ENCODE data around the gene NDC1. TPM values are rescaled to one million over a fixed set of nuclear protein-coding genes. Genes with fewer than 3 reads are reported as not detected.

NDC1 gene
- polyA plus RNA-seq, 1 donor (not counting 4 experiments of a cell fraction or from before 2014, with no cell fraction given): 36.1 TPM

DNA sequence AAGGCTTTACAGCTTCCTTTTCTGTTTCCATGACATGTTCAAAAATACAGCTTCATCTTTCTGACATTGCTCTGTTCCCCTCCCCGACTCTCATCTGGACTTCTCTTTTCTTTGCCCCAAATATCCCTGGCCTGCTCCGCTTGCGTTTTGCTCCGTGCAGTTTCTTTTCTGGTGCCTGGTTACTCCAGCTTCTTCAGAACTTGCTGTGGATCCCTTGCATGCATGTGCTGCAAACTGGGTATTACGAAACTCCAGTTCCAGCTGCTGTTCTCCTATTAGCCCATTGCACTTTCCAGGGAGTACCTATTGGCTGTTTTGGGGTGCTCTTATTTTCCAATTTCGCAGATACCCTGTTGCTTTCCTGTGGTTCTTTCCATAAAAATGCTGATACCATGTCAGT lies 9.9 kb upstream of the NDC1 start:
- H3K36me3 ChIP-seq (ENCODE audit: control insufficient read depth in 2 of 2, extremely low read depth in 1 of 2, insufficient read depth in 2 of 2, low read length in 2 of 2): peaks cover 0 to 4% of the 10 kb centered on the region in 2 experiments
- dilution Hi-C loops (cut with MboI; ENCODE audit: extremely low pct_ligation_motif_present, low sequenced_read_pairs): no loop called here
- no peaks in the 10 kb centered on the region for H4K20me1 ChIP-seq (ENCODE audit: control insufficient read depth, extremely low read depth, insufficient read depth, low read length)
- H2AFZ ChIP-seq (ENCODE audit: control insufficient read depth, low read length): no peak overlapping the region
- H3K27ac ChIP-seq (ENCODE audit: control insufficient read depth, insufficient read depth, low read length): no peak overlapping the region
- H3K27me3 ChIP-seq (ENCODE audit: control insufficient read depth, extremely low read depth, insufficient read depth, low read length): no peaks in the 10 kb centered on the region
- H3K9ac ChIP-seq (ENCODE audit: control insufficient read depth, extremely low read depth, insufficient read depth, low read length): no peak overlapping the region
- H3K79me2 ChIP-seq (ENCODE audit: control insufficient read depth, insufficient read depth, low read length): no peaks in the 10 kb centered on the region
- no peak overlapping the region for H3K4me3 ChIP-seq (ENCODE audit: control insufficient read depth in 2 of 3, extremely low read depth in 1 of 3, insufficient read depth in 2 of 3, low read depth in 1 of 3, low read length in 3 of 3)
- no peak for FAIRE-seq
- no peak for DNase-seq (ENCODE audit: low read depth, low spot score)
- H3K9me3 ChIP-seq (ENCODE audit: control insufficient read depth, low read depth, low read length): no peaks in the 10 kb centered on the region
- H3K9me1 ChIP-seq (ENCODE audit: control insufficient read depth, extremely low read depth, insufficient read depth, low read length): no peaks in the 10 kb centered on the region
- no peaks in the 10 kb centered on the region for H3K4me1 ChIP-seq (ENCODE audit: control insufficient read depth, extremely low read depth, insufficient read depth, low read length)
- TF ChIP-seq, protein P1, sequence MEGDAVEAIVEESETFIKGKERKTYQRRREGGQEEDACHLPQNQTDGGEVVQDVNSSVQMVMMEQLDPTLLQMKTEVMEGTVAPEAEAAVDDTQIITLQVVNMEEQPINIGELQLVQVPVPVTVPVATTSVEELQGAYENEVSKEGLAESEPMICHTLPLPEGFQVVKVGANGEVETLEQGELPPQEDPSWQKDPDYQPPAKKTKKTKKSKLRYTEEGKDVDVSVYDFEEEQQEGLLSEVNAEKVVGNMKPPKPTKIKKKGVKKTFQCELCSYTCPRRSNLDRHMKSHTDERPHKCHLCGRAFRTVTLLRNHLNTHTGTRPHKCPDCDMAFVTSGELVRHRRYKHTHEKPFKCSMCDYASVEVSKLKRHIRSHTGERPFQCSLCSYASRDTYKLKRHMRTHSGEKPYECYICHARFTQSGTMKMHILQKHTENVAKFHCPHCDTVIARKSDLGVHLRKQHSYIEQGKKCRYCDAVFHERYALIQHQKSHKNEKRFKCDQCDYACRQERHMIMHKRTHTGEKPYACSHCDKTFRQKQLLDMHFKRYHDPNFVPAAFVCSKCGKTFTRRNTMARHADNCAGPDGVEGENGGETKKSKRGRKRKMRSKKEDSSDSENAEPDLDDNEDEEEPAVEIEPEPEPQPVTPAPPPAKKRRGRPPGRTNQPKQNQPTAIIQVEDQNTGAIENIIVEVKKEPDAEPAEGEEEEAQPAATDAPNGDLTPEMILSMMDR (optimal IDR thresholded peaks at IDR 0.05 in 1 of 3, IDR thresholded peaks at IDR 0.05 in 1 of 3, conservative IDR thresholded peaks at IDR 0.05 in 1 of 3; ENCODE audit: extremely low read depth in 1 of 3, insufficient read depth in 2 of 3, low read length in 3 of 3): no peak
- no peak for TF ChIP-seq EZH2 (IDR thresholded peaks at IDR 0.05; ENCODE audit: low read length)
- H3K4me2 ChIP-seq (ENCODE audit: control insufficient read depth, extremely low read depth, insufficient read depth, low read depth, low read length): no peak overlapping the region

DNA sequence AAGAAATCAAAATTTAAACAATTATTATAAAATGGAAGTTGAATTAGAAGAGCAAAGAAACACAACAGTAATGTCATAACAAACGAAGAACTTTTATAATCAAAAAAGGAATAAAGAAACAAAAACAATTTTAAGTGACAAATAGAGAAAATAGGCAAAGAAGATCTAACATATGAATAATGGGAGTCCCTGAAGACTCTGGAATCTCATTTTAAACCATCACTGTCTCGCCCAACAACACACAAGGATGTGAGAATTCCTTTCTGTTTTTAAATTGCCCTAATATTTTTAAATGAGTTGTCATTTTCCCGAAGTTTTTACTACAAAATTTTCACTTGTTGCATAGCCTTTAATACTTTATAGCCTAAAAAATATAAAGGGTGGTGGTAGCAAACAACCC lies 4.3 kb upstream of the NDC1 start:
- TF ChIP-seq, protein P1 (optimal IDR thresholded peaks at IDR 0.05 in 1 of 3, IDR thresholded peaks at IDR 0.05 in 1 of 3, conservative IDR thresholded peaks at IDR 0.05 in 1 of 3; ENCODE audit: extremely low read depth in 1 of 3, insufficient read depth in 2 of 3, low read length in 3 of 3): no peak
- TF ChIP-seq EZH2 (IDR thresholded peaks at IDR 0.05; ENCODE audit: low read length): no peak
- dilution Hi-C loops (cut with MboI; ENCODE audit: extremely low pct_ligation_motif_present, low sequenced_read_pairs): no loop called here
- no peak overlapping the region for H2AFZ ChIP-seq (ENCODE audit: control insufficient read depth, low read length)
- no peaks in the 10 kb centered on the region for H3K27me3 ChIP-seq (ENCODE audit: control insufficient read depth, extremely low read depth, insufficient read depth, low read length)
- H3K79me2 ChIP-seq (ENCODE audit: control insufficient read depth, insufficient read depth, low read length): peaks cover 6% of the 10 kb centered on the region
- DNase-seq (ENCODE audit: low read depth, low spot score) (no peak), FAIRE-seq (no peak)
- no peak overlapping the region for H3K4me3 ChIP-seq (ENCODE audit: control insufficient read depth in 2 of 3, extremely low read depth in 1 of 3, insufficient read depth in 2 of 3, low read depth in 1 of 3, low read length in 3 of 3)
- no peaks in the 10 kb centered on the region for H4K20me1 ChIP-seq (ENCODE audit: control insufficient read depth, extremely low read depth, insufficient read depth, low read length)
- no peaks in the 10 kb centered on the region for H3K9me3 ChIP-seq (ENCODE audit: control insufficient read depth, low read depth, low read length)
- no peaks in the 10 kb centered on the region for H3K9me1 ChIP-seq (ENCODE audit: control insufficient read depth, extremely low read depth, insufficient read depth, low read length)
- H3K27ac ChIP-seq (ENCODE audit: control insufficient read depth, insufficient read depth, low read length): no peak overlapping the region
- no peak overlapping the region for H3K4me2 ChIP-seq (ENCODE audit: control insufficient read depth, extremely low read depth, insufficient read depth, low read depth, low read length)
- H3K4me1 ChIP-seq (ENCODE audit: control insufficient read depth, extremely low read depth, insufficient read depth, low read length): peaks cover 4% of the 10 kb centered on the region
- no peaks in the 10 kb centered on the region for H3K36me3 ChIP-seq (ENCODE audit: control insufficient read depth in 2 of 2, extremely low read depth in 1 of 2, insufficient read depth in 2 of 2, low read length in 2 of 2)
- H3K9ac ChIP-seq (ENCODE audit: control insufficient read depth, extremely low read depth, insufficient read depth, low read length): no peak overlapping the region
